CD4-positive, alpha-beta T cell treated with Interleukin-2 at 100 ng/mL for 4 hours (primary cell): ENCODE measurements around the gene FOLR2.
"Not testable (repeated sequence)": the region's sequence is repeated elsewhere in the genome, so short reads cannot be mapped to it uniquely, and the experiment has no call there.

Experiments used
- DNase-seq: peaks from one replicate; pipeline ENCODE4 v3.0.0-alpha.2; 2020; ENCODE audit warnings: low spot score

FOLR2 gene

GRCh38 chr11:72240461-72241290 is 24.1 kb downstream of the FOLR2 start:
- DNase-seq: no peak

- DNase-seq: no peak
Observed at GRCh38 chr11:72241291-72241781, 24.7 kb downstream of the FOLR2 start.

- no peak for DNase-seq
Observed at GRCh38 chr11:72242141-72242540, 25.5 kb downstream of the FOLR2 start.

GRCh38 chr11:72243173-72244059 is 26.8 kb downstream of the FOLR2 start:
- no peak for DNase-seq

GRCh38 chr11:72244060-72244360 is 27.4 kb downstream of the FOLR2 start, which contains the start of gene PHOX2A:
Gene PHOX2A, minus strand, starts transcription at chr11:72244176. Its CDS starts 172 bp downstream, at chr11:72244004.
- DNase-seq: no peak

GRCh38 chr11:72244361-72245262 is 28.0 kb downstream of the FOLR2 start:
- DNase-seq: no peak

- no peak for DNase-seq
Observed at GRCh38 chr11:72245263-72245816, 28.7 kb downstream of the FOLR2 start.

GRCh38 chr11:72247584-72247983 is 31.0 kb downstream of the FOLR2 start:
- DNase-seq: no peak

GRCh38 chr11:72249961-72250360 is 33.4 kb downstream of the FOLR2 start:
- no peak for DNase-seq

- DNase-seq: no peak
Observed at GRCh38 chr11:72250661-72251464, 34.3 kb downstream of the FOLR2 start.

GRCh38 chr11:72251614-72252013 is 35.0 kb downstream of the FOLR2 start:
- DNase-seq: no peak

- DNase-seq: no peak
Observed at GRCh38 chr11:72253392-72253791, 36.8 kb downstream of the FOLR2 start.

GRCh38 chr11:72254299-72254993 is 37.9 kb downstream of the FOLR2 start:
- no peak for DNase-seq

- no peak for DNase-seq
Observed at GRCh38 chr11:72257570-72257969, 41.0 kb downstream of the FOLR2 start.

GRCh38 chr11:72259490-72259889 is 42.9 kb downstream of the FOLR2 start:
- no peak for DNase-seq

- no peak for DNase-seq
Observed at GRCh38 chr11:72260574-72260973, 44.0 kb downstream of the FOLR2 start.

- no peak for DNase-seq
Observed at GRCh38 chr11:72263361-72263760, 46.8 kb downstream of the FOLR2 start.

GRCh38 chr11:72265951-72266350 is 49.4 kb downstream of the FOLR2 start:
- no peak for DNase-seq

- not testable (repeated sequence) for DNase-seq
Observed at GRCh38 chr11:72266960-72267359, 50.4 kb downstream of the FOLR2 start.
